K562 (cell line): ENCODE measurements around the gene GARRE1. TPM values are rescaled to one million over a fixed set of nuclear protein-coding genes. Genes with fewer than 3 reads are reported as not detected.

Source experiments
- ATAC-seq: fragments of 200-7000 bp; cut with Tn5 transposase; 3 replicates; pipeline ENCODE4 v1.9.1; 2020; ENCODE audit warnings: moderate library complexity
- BruUV-seq: library from RNA; stranded (reverse); fragments of 400-500 nt; replicated peaks from 2 replicates; lab custom pipeline; 2021; lab: Mats Ljungman, UMichigan
- CTCF ChIA-PET: fragments of 300-600 bp; formaldehyde crosslinking; extraction: SDS; loops from one replicate; lab custom pipeline; 2021; ENCODE audit warnings: low intra/inter-chr PET ratio; lab: Yijun Ruan, JAX
- POLR2A ChIA-PET: fragments of 300-600, 350-650 bp; sonication (Branson Sonifier 250); formaldehyde crosslinking; extraction: SDS; loops from one replicate; lab custom pipeline; 2021; ENCODE audit warnings: antibody characterized with exemption, inconsistent platforms; lab: Yijun Ruan, JAX
- DNase-seq, 4 experiments: peaks; one replicate each; pipeline versions ENCODE4 v3.0.0 to v3.0.0-alpha.2; 2011 to 2018; ENCODE audit warnings: low spot score in 3 of 4, mixed read lengths in 3 of 4; ENCODE audit errors: extremely low read depth in 1 of 4
- FAIRE-seq: peaks from 2 replicates; lab custom pipeline; 2011; peaks lifted over from hg19 to GRCh38; lab: Jason Lieb, UNC
- H2AFZ ChIP-seq: 2 replicates; pipeline ENCODE4 v1.6.0; 2011; ENCODE audit warnings: low read depth, low read length, control low read depth, inconsistent platforms
- H3K27ac ChIP-seq: fragments of 200-600 bp; 3 replicates; pipeline ENCODE4 v1.8.0; 2011; ENCODE audit warnings: low read depth, mild to moderate bottlenecking, control low read depth, inconsistent platforms, low read length, moderate library complexity, mixed read lengths; ENCODE audit errors: extremely low read depth
- H3K27me3 ChIP-seq, 2 experiments: fragments of 300-600 bp in 1 of 2; 2 replicates in 1 of 2; 3 replicates in 1 of 2; pipeline versions ENCODE4 v1.6.0 to v1.8.0; 2011; ENCODE audit warnings: inconsistent platforms in 2 of 2, low read length in 2 of 2, mild to moderate bottlenecking in 1 of 2, mixed read lengths in 1 of 2, moderate library complexity in 1 of 2; ENCODE audit not compliant: control insufficient read depth in 2 of 2, insufficient read depth in 2 of 2
- H3K36me3 ChIP-seq: fragments of 300-600 bp; 3 replicates; pipeline ENCODE4 v1.8.0; 2011; ENCODE audit warnings: mild to moderate bottlenecking, low read length, inconsistent platforms; ENCODE audit not compliant: control insufficient read depth, insufficient read depth
- H3K4me1 ChIP-seq, 2 experiments: fragments of 200-600 bp in 1 of 2; replicated peaks in 1 of 2; 2 replicates in 1 of 2; 3 replicates in 1 of 2; pipeline versions ENCODE4 v1.5.1 to v1.8.0; 2011; ENCODE audit warnings: inconsistent platforms in 2 of 2, low read length in 2 of 2, mild to moderate bottlenecking in 1 of 2, mixed read lengths in 1 of 2, moderate library complexity in 1 of 2; ENCODE audit not compliant: control insufficient read depth in 2 of 2, insufficient read depth in 2 of 2
- H3K4me2 ChIP-seq: 2 replicates; pipeline ENCODE4 v1.6.1; 2011; ENCODE audit warnings: low read length, control low read depth, inconsistent platforms, mixed read lengths; ENCODE audit not compliant: insufficient read depth
- H3K4me3 ChIP-seq: fragments of 200-600 bp; sonication (generic), shearing (Covaris generic); 2 replicates; pipeline ENCODE4 v1.5.1; 2016; ENCODE audit warnings: control low read depth, inconsistent platforms
- H3K79me2 ChIP-seq: fragments of 200-600 bp; 3 replicates; pipeline ENCODE4 v1.8.0; 2011; ENCODE audit warnings: low read length, inconsistent platforms; ENCODE audit not compliant: control insufficient read depth, insufficient read depth
- H3K9ac ChIP-seq, 2 experiments: 2 replicates each; pipeline versions ENCODE4 v1.6.0 to v1.6.1; 2011; ENCODE audit warnings: low read depth in 2 of 2, low read length in 2 of 2, control low read depth in 1 of 2, inconsistent platforms in 1 of 2, mild to moderate bottlenecking in 1 of 2, mixed read lengths in 1 of 2; ENCODE audit not compliant: insufficient read depth in 1 of 2
- H3K9me1 ChIP-seq: one replicate; pipeline ENCODE4 v1.6.0; 2011; ENCODE audit warnings: inconsistent platforms, mild to moderate bottlenecking, low read length, moderate library complexity; ENCODE audit not compliant: control insufficient read depth, insufficient read depth
- H3K9me3 ChIP-seq: replicated peaks from 2 replicates; pipeline ENCODE4 v1.5.1; 2011; ENCODE audit warnings: low read depth, low read length, inconsistent platforms; ENCODE audit not compliant: control insufficient read depth, insufficient read depth
- H4K20me1 ChIP-seq: replicated peaks from 2 replicates; pipeline ENCODE4 v1.6.1; 2011; ENCODE audit warnings: low read length, inconsistent platforms, mixed read lengths; ENCODE audit not compliant: control insufficient read depth, insufficient read depth
- CSDE1 ChIP-seq, 2 experiments: fragments of 450-650 bp; IDR thresholded peaks; 2 replicates each; pipeline ENCODE4 v1.6.1; 2016; ENCODE audit warnings: mild to moderate bottlenecking in 1 of 2
- FOXO4 ChIP-seq: fragments of 450-650 bp; formaldehyde crosslinking; IDR thresholded peaks from 2 replicates; pipeline ENCODE4 v1.4.0; 2020; ENCODE audit warnings: mild to moderate bottlenecking, moderate library complexity
- NCOA4 ChIP-seq: fragments of 450-650 bp; IDR thresholded peaks from 2 replicates; pipeline ENCODE4 v1.6.1; 2018; ENCODE audit warnings: mild to moderate bottlenecking; ENCODE audit not compliant: partially characterized antibody
- RBM15 ChIP-seq: fragments of 200-400 bp; formaldehyde crosslinking; IDR thresholded peaks from 2 replicates; pipeline ENCODE4 v1.6.1; 2018; ENCODE audit warnings: mild to moderate bottlenecking, low read length, moderate library complexity; ENCODE audit not compliant: insufficient read depth
- ZBTB9 ChIP-seq: fragments of 450-650 bp; formaldehyde crosslinking; IDR thresholded peaks from 2 replicates; pipeline ENCODE4 v1.4.0; 2020; ENCODE audit warnings: mild to moderate bottlenecking, moderate library complexity
- ZFP30 ChIP-seq: fragments of 250-450 bp; sonication (Bioruptor Pico); IDR thresholded peaks from 2 replicates; pipeline ENCODE4 v1.8.0; 2022; ENCODE audit warnings: moderate library complexity, mild to moderate bottlenecking, inconsistent platforms, borderline replicate concordance
- WGBS: fragments of 100-300 bp; shearing (Covaris generic); methylation state at CpG from one replicate; pipeline ENCODE4 v1.1.6; 2016; ENCODE audit warnings: low coverage, mixed read lengths; ENCODE audit not compliant: insufficient coverage; ENCODE audit errors: missing lambda C conversion rate; 5-methylcytosine and 5-hydroxymethylcytosine counted together
- in situ Hi-C: fragments of 300-500 bp; cut with MboI; formaldehyde crosslinking; loops from 4 replicates; pipeline ENCODE4 v1.15.0; 2018; ENCODE audit warnings: inconsistent platforms, mixed read lengths
- intact Hi-C: fragments of 100-400 bp; cut with micrococcal nuclease; formaldehyde crosslinking; loops from 2 replicates; pipeline ENCODE4 v1.14.2; 2022
- polyA plus RNA-seq, 8 experiments: library from polyadenylated mRNA; depleted of rRNA in 4 of 8; stranded (reverse) in 5 of 8; unstranded in 3 of 8; fragments of >200 nt; fragmentation: Nextera tagmentation in 2 of 8; fragmentation: Illumina TruSeq in 1 of 8; extraction: Ambion mirVana in 2 of 8; extraction: Trizol in 1 of 8; gene quantifications; 2 replicates each; pipeline versions ENCODE4 v1.2.1 to v1.2.3, GENCODE V29; 2011 to 2014; ENCODE audit warnings: inconsistent platforms in 1 of 8, missing spikeins in 1 of 8
- total RNA-seq, 7 experiments: library from RNA; depleted of rRNA in 6 of 7; stranded (reverse); fragments of >200 nt in 6 of 7; fragmentation: Illumina TruSeq in 2 of 7; extraction: Trizol in 2 of 7; gene quantifications; 2 replicates each; pipeline versions ENCODE4 v1.2.1 to v1.2.3, GENCODE V29; 2011 to 2021; ENCODE audit warnings: low replicate concordance in 1 of 7
- TF ChIP-seq, protein P1 (sequence below): sonication (generic); formaldehyde crosslinking; IDR thresholded peaks from 2 replicates; pipeline ENCODE4 v1.8.1; 2023; ENCODE audit warnings: missing genetic modification reagents, mild to moderate bottlenecking, borderline replicate concordance

Gene GARRE1
- total and polyA plus RNA-seq, 9 of the 15 experiments (the other 6 are each of a cell fraction or from before 2014, with no cell fraction given) = 1.6 to 12.8 (median 7.5) TPM

DNA sequence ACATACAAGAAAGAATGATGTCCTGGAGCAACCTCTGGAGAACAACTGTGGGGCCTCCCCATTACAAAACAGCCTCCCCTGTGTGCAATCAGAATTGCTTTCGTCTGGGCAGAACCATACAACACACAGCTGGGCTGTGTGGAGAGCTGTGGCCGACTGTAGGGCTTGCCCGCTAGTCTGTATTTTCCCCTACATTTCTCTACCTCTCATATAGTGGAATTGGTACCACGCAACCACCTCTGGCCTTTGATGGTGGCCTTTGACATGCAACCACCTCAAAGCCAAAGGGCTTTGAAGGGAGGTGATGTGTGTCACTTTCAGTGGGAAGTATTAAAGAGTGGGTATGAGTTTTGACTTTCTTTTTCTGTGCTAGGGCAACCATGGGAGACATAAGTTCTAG lies 34.0 kb downstream of the GARRE1 start:
- no peaks in the 10 kb centered on the region for H3K27me3 ChIP-seq
- in situ Hi-C loops (no loop called here), intact Hi-C loops (no loop called here)
- no peak for FAIRE-seq
- ATAC-seq = no peak; the same call in 2 of the 3 replicates
- no peak overlapping the region for H3K4me2 ChIP-seq
- no peak overlapping the region for H3K4me3 ChIP-seq
- H3K79me2 ChIP-seq = no peaks in the 10 kb centered on the region
- H3K9ac ChIP-seq = no peak overlapping the region
- H3K27ac ChIP-seq = no peak overlapping the region
- H3K9me1 ChIP-seq = no peaks in the 10 kb centered on the region
- no peaks in the 10 kb centered on the region for H3K9me3 ChIP-seq
- no peak for TF ChIP-seq RBM15
- no peak for TF ChIP-seq CSDE1 (IDR thresholded peaks at IDR 0.05)
- no peak for TF ChIP-seq NCOA4
- TF ChIP-seq ZFP30 (CRISPR knock-in tag) = no peak
- TF ChIP-seq FOXO4 (CRISPR knock-in tag) = no peak
- TF ChIP-seq ZBTB9 (CRISPR knock-in tag) = no peak
- TF ChIP-seq, protein P1, sequence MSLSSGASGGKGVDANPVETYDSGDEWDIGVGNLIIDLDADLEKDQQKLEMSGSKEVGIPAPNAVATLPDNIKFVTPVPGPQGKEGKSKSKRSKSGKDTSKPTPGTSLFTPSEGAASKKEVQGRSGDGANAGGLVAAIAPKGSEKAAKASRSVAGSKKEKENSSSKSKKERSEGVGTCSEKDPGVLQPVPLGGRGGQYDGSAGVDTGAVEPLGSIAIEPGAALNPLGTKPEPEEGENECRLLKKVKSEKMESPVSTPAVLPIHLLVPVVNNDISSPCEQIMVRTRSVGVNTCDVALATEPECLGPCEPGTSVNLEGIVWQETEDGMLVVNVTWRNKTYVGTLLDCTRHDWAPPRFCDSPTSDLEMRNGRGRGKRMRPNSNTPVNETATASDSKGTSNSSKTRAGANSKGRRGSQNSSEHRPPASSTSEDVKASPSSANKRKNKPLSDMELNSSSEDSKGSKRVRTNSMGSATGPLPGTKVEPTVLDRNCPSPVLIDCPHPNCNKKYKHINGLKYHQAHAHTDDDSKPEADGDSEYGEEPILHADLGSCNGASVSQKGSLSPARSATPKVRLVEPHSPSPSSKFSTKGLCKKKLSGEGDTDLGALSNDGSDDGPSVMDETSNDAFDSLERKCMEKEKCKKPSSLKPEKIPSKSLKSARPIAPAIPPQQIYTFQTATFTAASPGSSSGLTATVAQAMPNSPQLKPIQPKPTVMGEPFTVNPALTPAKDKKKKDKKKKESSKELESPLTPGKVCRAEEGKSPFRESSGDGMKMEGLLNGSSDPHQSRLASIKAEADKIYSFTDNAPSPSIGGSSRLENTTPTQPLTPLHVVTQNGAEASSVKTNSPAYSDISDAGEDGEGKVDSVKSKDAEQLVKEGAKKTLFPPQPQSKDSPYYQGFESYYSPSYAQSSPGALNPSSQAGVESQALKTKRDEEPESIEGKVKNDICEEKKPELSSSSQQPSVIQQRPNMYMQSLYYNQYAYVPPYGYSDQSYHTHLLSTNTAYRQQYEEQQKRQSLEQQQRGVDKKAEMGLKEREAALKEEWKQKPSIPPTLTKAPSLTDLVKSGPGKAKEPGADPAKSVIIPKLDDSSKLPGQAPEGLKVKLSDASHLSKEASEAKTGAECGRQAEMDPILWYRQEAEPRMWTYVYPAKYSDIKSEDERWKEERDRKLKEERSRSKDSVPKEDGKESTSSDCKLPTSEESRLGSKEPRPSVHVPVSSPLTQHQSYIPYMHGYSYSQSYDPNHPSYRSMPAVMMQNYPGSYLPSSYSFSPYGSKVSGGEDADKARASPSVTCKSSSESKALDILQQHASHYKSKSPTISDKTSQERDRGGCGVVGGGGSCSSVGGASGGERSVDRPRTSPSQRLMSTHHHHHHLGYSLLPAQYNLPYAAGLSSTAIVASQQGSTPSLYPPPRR (CRISPR knock-in tag) = no peak
- POLR2A ChIA-PET = interaction anchor here (1.1 to 1.5 kb wide), 2 partner anchors 12 to 14 kb away, joined by 3 to 6 read pairs; no protein-coding TSS in a partner anchor
- 0 out of 2 replicates have a peak, but pooled peaks cover 7% of the 10 kb centered on the region for H4K20me1 ChIP-seq
- WGBS = 69% methylated on average over 4 of the region's 4 CpGs
- no TSS peak for BruUV-seq
- no peaks in the 10 kb centered on the region; a peak in 1 of 5 replicates for H3K4me1 ChIP-seq
- no peaks in the 10 kb centered on the region for H3K36me3 ChIP-seq
- no peak for DNase-seq
- CTCF ChIA-PET = no interaction called here
- H2AFZ ChIP-seq = no peak overlapping the region
